Measurements from ENCODE around the gene HSPG2. TPM values are rescaled to one million over a fixed set of nuclear protein-coding genes. Genes with fewer than 3 reads are reported as not detected.

The HSPG2 gene
- total RNA-seq, 1 experiment from 2014 or later, result 171 TPM

DNA sequence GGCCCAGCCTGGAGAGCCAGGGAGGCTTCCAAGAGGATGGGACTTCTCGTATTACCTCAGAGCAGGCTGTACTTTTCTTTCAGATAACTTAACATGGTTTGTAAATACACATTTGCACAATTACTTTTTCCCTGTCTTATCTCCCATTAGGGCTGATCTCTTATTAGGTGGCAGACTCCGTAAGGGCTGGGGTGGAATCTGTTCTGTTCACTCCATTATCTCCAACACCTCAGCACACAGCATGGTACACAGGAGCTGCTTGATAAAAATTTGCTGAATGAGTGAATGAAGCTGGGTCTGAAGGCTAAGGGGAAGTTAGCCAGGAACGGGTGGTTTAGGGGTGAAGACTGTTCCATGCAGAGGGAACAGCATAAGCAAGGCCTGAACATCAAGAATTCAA is 76.1 kb downstream of the HSPG2 start:
- TF ChIP-seq TCF7L2 (IDR thresholded peaks at IDR 0.05; ENCODE audit: low read depth, low read length) (no peak), POLR2AphosphoS5 (IDR thresholded peaks at IDR 0.05; ENCODE audit: low read depth, low read length) (no peak), SIN3A (IDR thresholded peaks at IDR 0.05; ENCODE audit: borderline replicate concordance, insufficient read depth, low read depth, low read length) (no peak)
- TF ChIP-seq, protein P1, sequence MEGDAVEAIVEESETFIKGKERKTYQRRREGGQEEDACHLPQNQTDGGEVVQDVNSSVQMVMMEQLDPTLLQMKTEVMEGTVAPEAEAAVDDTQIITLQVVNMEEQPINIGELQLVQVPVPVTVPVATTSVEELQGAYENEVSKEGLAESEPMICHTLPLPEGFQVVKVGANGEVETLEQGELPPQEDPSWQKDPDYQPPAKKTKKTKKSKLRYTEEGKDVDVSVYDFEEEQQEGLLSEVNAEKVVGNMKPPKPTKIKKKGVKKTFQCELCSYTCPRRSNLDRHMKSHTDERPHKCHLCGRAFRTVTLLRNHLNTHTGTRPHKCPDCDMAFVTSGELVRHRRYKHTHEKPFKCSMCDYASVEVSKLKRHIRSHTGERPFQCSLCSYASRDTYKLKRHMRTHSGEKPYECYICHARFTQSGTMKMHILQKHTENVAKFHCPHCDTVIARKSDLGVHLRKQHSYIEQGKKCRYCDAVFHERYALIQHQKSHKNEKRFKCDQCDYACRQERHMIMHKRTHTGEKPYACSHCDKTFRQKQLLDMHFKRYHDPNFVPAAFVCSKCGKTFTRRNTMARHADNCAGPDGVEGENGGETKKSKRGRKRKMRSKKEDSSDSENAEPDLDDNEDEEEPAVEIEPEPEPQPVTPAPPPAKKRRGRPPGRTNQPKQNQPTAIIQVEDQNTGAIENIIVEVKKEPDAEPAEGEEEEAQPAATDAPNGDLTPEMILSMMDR (IDR thresholded peaks at IDR 0.05), result no peak
- TF ChIP-seq, protein P2, sequence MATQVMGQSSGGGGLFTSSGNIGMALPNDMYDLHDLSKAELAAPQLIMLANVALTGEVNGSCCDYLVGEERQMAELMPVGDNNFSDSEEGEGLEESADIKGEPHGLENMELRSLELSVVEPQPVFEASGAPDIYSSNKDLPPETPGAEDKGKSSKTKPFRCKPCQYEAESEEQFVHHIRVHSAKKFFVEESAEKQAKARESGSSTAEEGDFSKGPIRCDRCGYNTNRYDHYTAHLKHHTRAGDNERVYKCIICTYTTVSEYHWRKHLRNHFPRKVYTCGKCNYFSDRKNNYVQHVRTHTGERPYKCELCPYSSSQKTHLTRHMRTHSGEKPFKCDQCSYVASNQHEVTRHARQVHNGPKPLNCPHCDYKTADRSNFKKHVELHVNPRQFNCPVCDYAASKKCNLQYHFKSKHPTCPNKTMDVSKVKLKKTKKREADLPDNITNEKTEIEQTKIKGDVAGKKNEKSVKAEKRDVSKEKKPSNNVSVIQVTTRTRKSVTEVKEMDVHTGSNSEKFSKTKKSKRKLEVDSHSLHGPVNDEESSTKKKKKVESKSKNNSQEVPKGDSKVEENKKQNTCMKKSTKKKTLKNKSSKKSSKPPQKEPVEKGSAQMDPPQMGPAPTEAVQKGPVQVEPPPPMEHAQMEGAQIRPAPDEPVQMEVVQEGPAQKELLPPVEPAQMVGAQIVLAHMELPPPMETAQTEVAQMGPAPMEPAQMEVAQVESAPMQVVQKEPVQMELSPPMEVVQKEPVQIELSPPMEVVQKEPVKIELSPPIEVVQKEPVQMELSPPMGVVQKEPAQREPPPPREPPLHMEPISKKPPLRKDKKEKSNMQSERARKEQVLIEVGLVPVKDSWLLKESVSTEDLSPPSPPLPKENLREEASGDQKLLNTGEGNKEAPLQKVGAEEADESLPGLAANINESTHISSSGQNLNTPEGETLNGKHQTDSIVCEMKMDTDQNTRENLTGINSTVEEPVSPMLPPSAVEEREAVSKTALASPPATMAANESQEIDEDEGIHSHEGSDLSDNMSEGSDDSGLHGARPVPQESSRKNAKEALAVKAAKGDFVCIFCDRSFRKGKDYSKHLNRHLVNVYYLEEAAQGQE (IDR thresholded peaks at IDR 0.05; ENCODE audit: insufficient read depth in 1 of 2, low read depth in 2 of 2, low read length in 1 of 2), result no peak
- H3K4me3 ChIP-seq (ENCODE audit: low read depth in 2 of 2, low read length in 2 of 2), result no peak overlapping the region
- intact Hi-C loops (cut with micrococcal nuclease; ENCODE audit: unreplicated experiment), result no loop called here
- H3K27ac ChIP-seq (ENCODE audit: low read length), result no peak overlapping the region
- POLR2A ChIA-PET, result no interaction called here
- H3K36me3 ChIP-seq (ENCODE audit: control insufficient read depth, insufficient read depth, low read length), result peaks cover 6% of the 10 kb centered on the region; the same call in 1 of the 2 replicates
- DNase-seq (ENCODE audit: low read depth, low spot score), result no peak
- no peaks in the 10 kb centered on the region for H3K9me3 ChIP-seq (ENCODE audit: control insufficient read depth, insufficient read depth, low read depth, low read length)
- no peaks in the 10 kb centered on the region for H3K27me3 ChIP-seq (ENCODE audit: control insufficient read depth, insufficient read depth, low read length)
- in situ Hi-C loops (cut with HindIII; ENCODE audit: low pct_unique_long_range_greater_than_20kb, low sequenced_read_pairs), result no loop called here
- no peaks in the 10 kb centered on the region for H3K4me1 ChIP-seq (ENCODE audit: control insufficient read depth, insufficient read depth, low read length)
- CTCF ChIA-PET, result interaction anchor here (1.0 kb wide), 1 partner anchor 21 kb away, joined by 3 read pairs; no protein-coding TSS in a partner anchor
- ATAC-seq, result no peak
- BruUV-seq (replicated peaks), result no TSS peak

DNA sequence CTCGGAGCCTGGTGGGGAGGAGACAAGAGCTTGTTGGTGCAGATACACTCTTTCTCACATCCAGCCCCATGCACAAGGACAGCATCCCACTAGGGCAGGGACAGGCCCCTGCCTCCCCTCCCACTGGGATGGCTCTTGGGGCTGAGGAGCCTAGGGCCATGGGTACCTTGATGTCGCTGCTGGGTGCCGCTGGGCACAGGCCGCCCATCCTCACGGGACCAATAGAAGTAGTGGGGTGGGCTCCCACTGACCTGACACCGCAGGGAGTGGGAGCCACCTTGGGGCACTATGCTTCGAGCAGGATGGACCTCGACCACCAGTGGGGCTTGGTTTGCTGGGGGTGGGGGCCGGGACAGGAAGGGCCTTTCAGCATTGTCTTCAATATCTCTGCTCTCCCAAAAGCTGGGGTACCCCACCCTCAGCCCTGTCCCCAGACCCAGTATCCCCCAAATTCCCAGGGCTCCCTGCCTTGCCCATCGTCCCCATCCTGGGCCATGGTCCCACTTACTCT is 77.4 kb downstream of the HSPG2 start:
- TF ChIP-seq TCF7L2 (IDR thresholded peaks at IDR 0.05; ENCODE audit: low read depth, low read length), result no peak
- TF ChIP-seq POLR2AphosphoS5 (IDR thresholded peaks at IDR 0.05; ENCODE audit: low read depth, low read length), result no peak
- TF ChIP-seq, protein P2 (IDR thresholded peaks at IDR 0.05; ENCODE audit: insufficient read depth in 1 of 2, low read depth in 2 of 2, low read length in 1 of 2), result no peak
- TF ChIP-seq SIN3A (IDR thresholded peaks at IDR 0.05; ENCODE audit: borderline replicate concordance, insufficient read depth, low read depth, low read length), result no peak
- TF ChIP-seq, protein P1 (IDR thresholded peaks at IDR 0.05), result no peak
- intact Hi-C loops (cut with micrococcal nuclease; ENCODE audit: unreplicated experiment), result no loop called here
- Histone ChIP-seq H3K4me1 (ENCODE audit: control insufficient read depth, insufficient read depth, low read length) (no peaks in the 10 kb centered on the region), H3K4me3 (ENCODE audit: low read depth in 2 of 2, low read length in 2 of 2) (no peak overlapping the region), H3K27ac (ENCODE audit: low read length) (no peak overlapping the region), H3K9me3 (ENCODE audit: control insufficient read depth, insufficient read depth, low read depth, low read length) (no peaks in the 10 kb centered on the region), H3K27me3 (ENCODE audit: control insufficient read depth, insufficient read depth, low read length) (no peaks in the 10 kb centered on the region), H3K36me3 (ENCODE audit: control insufficient read depth, insufficient read depth, low read length) (peaks cover 6% of the 10 kb centered on the region; the same call in 1 of the 2 replicates)
- in situ Hi-C loops (cut with HindIII; ENCODE audit: low pct_unique_long_range_greater_than_20kb, low sequenced_read_pairs), result no loop called here
- POLR2A ChIA-PET, result no interaction called here
- BruUV-seq (replicated peaks), result no TSS peak
- DNase-seq (ENCODE audit: low read depth, low spot score) (no peak), ATAC-seq (no peak)
- CTCF ChIA-PET, result no interaction called here

Data from Panc1 (cell line).